Renal cortical epithelial cell (primary cell): ENCODE data around the gene ARL8B. TPM values are rescaled to one million over a fixed set of nuclear protein-coding genes. Genes with fewer than 3 reads are reported as not detected.

ENCODE experiments used
- DNase-seq: peaks from one replicate; pipeline ENCODE4 v3.0.0-alpha.2; 2011; ENCODE audit warnings: low read depth
- total RNA-seq: library from RNA; depleted of rRNA; stranded (reverse); fragments of >200 nt; gene quantifications from 2 replicates; pipeline ENCODE4 v1.2.3, GENCODE V29; 2014

ARL8B gene
- total RNA-seq, 1 donor from 2014 or later: 88.5 TPM

DNA sequence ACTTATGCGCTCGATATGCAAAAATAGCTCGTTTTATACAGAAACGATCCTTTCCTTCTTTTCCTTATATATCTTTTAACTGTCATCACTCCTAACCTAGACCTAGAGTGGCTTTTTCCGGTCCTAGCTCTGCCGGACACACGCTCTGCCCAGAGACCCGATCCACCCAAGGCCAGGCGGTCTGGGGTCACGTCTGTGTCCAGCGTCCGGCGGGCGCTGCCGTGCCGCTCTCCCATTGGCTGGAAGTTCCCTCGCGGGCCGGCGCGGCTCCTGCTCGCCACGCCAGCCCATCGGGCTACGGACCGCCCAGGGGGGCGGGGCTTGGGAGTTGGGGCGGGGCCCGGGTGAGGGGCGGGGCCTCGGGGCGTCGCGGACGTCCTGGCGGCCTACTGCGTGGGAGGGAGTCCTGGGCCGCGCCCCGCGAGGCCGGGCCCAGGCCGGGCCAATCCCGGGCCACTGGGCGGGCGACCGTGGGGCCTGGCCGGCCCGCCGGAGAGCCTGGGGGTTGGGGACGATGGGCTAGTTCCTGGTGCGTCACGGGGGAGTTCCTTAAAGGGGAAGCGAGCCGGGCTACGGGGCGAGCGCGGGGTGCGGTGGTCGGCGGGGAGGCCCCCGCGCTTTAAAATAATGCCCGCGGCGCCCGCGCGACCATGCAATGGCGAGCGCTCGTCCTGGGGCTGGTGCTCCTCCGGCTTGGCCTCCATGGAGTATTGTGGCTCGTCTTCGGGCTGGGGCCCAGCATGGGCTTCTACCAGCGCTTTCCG, 65.2 kb downstream of the ARL8B start, which contains the start of gene EDEM1:
TSS of gene EDEM1 (plus strand) at position 552 of the 764 bp plus-strand sequence. CDS start at position 651, 99 bp downstream.
- DNase-seq: peak; percentile 85

- no peak for DNase-seq
Observed at GRCh38 chr3:5187920-5188418, 65.9 kb downstream of the ARL8B start.

- no peak for DNase-seq
Observed at GRCh38 chr3:5188419-5189221, 66.5 kb downstream of the ARL8B start.

DNA sequence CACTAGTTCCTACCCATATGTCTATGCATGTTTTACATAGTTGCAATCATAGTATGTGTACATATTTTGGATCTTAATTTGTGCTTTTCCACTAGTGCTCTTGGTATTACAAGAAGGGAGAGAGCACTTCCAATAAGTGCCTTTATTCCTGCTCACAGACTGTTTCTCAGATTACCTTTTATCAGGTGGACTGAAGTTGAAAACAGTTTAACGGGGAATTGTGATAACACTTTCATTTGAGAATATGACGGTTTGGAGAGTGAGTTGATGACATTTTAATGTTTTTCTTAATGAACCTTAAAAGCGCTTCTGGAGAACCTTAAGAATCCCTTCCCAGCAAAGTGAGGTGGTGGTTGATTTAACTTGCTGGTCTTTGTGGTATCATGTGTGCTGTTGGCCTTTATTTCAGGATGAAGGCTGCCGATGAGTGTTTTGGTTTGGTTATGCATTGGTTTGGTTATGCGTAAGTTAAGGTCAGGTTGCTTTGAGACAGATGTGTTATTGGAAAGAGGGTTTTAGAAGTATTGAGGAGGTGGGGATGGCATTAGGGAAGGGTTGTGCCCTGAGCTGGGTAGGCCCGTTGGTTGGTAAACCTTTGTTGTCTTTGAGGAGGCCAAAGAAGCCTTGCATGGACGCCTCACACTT, 68.2 kb downstream of the ARL8B start:
- DNase-seq: no peak

- no peak for DNase-seq
Observed at GRCh38 chr3:5191555-5192304, 69.6 kb downstream of the ARL8B start.

- DNase-seq: no peak
Observed at GRCh38 chr3:5192571-5193365, 70.7 kb downstream of the ARL8B start.

DNA sequence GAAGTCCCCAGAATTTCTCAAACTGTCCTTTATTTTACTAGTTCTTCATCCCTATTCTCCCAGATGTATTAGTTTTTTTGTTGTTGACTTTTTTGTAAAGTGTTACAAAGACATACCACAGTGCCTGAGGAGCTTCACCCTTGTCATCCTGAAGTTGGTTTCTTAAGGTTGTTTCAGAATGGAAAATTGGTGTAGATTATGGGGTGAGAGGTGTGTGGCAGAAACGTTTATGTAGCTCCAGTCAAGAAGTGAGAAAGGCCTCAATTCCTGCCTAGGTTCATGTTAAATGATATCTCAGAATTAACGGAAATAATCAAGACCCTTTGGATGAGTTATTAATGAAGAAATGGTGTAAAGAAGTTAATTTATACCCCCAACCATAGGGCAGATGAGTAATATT, 72.2 kb downstream of the ARL8B start:
- no peak for DNase-seq

GRCh38 chr3:5194801-5195509, 72.9 kb downstream of the ARL8B start:
- peak; percentile 95 for DNase-seq

- peak; percentile 72 for DNase-seq
Observed at GRCh38 chr3:5195605-5196004, 73.5 kb downstream of the ARL8B start.

DNA sequence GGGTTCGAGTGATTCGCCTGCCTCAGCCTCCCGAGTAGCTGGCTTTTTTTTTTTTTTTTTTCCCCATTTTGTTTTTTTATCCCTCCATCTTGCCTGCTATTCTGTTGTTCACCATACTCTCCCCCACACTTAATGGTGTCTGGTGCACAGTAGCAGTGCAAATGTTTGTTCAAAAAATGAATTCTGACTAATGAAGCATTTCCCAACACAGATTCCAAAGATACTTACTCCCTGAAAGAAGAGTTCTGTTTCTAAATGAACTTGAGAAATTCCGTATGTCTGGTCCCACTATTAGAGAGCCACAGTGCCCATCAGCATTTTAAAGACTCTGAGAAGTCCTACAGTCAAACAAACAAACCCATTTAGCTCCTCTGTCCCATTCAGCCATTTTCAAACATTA, 74.9 kb downstream of the ARL8B start:
- peak; percentile 63 for DNase-seq

GRCh38 chr3:5197470-5198312, 75.6 kb downstream of the ARL8B start:
- DNase-seq: peak; percentile 48

GRCh38 chr3:5198313-5198677, 76.2 kb downstream of the ARL8B start:
- DNase-seq: no peak

DNA sequence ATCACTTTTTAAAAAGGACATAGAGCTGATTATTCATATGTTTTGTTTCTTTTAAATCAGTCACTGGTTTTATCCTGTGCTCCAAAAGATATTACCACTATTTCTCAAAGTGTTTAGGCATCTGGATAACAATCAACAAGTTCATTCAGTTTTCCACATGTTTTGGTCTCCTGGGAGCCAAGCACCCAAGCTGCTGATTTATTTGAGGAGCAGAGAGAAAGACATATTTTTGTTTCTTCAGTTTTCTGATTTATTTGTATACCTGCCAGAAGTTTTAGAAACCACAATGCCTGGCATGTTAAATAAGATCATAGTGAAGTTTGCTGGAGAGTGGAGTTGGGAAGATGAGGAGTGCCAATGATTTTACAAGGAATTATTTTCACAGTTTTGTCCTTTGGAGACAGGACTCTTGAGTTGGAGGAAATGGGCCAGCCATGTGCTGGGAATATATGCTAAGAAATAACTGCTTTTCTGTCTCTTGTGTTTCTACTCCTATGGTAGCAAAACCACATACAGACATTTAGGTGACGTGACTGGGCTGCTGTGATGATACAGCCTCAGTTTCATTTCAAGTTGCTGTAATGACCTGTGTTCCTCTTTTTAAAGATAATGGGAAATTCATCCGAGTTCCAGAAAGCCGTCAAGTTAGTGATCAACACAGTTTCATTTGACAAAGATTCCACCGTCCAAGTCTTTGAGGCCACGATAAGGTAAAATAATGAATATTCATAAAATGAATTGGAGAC, 77.1 kb downstream of the ARL8B start:
- no peak for DNase-seq

DNA sequence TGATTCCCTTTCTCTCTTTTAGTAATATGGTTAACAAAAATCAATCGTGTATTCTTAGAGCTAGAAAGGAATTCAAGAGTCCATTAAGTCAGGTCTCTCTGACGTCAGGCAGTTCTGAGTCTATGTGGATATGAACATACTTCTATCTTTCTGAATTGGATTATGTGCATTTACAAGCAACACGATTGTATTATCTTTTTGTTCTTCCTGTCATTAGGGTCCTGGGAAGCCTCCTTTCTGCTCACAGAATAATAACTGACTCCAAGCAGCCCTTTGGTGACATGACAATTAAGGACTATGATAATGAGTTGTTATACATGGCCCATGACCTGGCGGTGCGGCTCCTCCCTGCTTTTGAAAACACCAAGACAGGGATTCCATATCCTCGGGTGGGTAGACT, 79.4 kb downstream of the ARL8B start:
- DNase-seq: no peak

- DNase-seq: no peak
Observed at GRCh38 chr3:5202222-5202621, 80.1 kb downstream of the ARL8B start.

- DNase-seq: no peak
Observed at GRCh38 chr3:5205165-5205941, 83.3 kb downstream of the ARL8B start.

GRCh38 chr3:5210926-5211325, 88.8 kb downstream of the ARL8B start:
- no peak for DNase-seq
